Stimulated activated CD8-positive, alpha-beta memory T cell treated with anti-CD3 and anti-CD28 coated beads, Interleukin-4, amount 100 ng/mL, for 1 hour (primary cell): ENCODE data around the gene SATL1.
"Not testable (repeated sequence)": the region's sequence is repeated elsewhere in the genome, so short reads cannot be mapped to it uniquely, and the experiment has no call there.

ENCODE experiments used
- DNase-seq, 2 donors: peaks; one replicate each; pipeline ENCODE4 v3.0.0-alpha.2; 2020; ENCODE audit warnings: low read depth in 2 of 2, low spot score in 1 of 2

Gene SATL1, protein sequence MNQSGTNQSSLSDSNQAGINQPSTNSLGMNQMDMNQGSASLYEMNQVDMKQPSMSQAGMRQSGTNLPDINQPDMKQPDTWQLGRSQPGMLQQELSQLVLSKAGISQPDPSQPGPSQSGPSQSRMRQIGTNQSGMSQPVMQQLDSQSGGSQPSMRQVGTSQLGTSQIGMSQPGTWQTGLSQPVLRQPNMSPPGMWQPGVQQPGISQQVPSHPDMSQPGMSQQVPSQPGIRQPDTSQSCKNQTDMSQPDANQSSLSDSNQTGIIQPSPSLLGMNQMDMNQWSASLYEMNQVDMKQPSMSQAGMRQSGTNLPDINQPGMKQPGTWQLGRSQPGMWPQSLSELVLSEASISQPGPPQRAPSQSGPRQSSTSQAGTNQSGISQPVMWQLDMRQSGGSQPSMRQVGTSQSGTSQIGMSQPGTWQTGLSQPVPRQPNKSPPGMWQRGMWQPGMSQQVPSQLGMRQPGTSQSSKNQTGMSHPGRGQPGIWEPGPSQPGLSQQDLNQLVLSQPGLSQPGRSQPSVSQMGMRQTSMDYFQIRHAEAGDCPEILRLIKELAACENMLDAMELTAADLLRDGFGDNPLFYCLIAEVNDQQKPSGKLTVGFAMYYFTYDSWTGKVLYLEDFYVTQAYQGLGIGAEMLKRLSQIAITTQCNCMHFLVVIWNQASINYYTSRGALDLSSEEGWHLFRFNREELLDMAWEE

DNA sequence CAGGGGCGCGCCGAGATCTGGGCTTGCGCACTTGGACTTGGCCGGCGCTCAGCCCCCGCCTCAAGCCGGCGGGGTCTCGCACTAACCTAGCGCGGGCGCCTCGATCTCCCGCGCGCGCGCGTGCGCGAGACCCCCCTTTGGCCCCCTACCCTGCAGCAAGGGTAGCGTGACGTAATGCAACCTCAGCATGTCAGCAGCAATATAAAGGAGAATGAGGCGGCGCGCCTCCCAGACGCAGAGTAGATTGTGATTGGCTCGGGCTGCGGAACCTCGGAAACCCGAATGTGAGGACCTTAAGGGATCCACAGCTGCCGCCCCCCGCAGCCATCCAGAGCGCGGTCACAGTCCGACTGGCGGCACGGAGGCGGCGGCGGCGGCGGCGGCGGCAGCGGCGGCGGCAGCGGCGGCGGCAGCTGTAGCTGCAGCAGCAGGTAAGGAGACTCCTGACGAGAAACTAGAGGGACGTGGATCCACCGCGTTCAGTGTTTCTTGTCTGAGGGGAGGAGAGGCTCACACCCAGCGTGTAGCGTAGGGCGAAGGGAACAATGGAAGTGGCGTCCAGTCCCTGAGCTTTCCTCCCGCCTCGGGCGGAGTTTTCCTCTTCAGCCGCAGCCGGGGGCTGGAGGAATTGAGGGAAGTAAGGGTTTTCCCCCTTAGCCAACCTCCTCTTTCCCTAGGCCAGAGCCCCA lies at the start of gene SATL1, which contains the start of gene ZNF711:
TSS of gene SATL1 (minus strand) at position 19 of the 689 bp plus-strand sequence. CDS start 134,811 bp downstream, outside the sequence.
TSS of gene ZNF711 (plus strand) at position 231 of the 689 bp plus-strand sequence. CDS start 3,582 bp downstream, outside the sequence.
- DNase-seq: no peak

DNA sequence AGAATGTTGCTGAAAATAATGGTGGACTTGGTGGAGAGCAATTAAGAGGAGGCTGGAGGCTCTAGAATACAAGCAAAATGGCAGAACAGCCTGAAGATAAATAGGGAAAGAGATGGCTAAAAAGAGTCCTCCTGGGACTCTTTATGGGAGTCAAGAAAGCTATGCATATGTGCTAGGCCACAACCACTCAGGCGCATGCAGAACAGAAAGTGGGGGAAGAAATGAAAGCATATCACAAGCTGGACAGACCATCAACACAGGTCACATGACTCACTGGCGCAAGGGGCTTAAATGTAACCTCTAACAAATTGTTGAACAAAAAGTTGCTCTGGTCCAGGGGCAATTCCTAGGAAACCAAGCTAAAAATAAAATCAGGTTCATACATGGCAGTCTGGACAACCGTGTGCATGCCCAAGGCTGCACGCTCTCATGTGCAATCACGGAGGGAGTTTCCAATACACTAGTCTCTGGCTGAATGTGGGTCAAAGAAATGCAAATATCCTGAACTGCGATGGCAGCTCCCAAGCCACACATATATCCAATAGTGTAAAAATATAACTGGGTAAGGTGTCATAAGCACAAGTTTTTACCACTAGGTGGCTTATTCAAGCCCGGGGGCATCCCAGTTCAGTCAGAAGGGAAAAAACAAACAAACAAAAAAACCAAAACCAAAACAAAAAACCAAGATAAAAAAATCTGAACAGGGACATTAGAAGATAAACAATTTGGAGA lies 45.6 kb upstream of the SATL1 start:
- no peak for DNase-seq

DNA sequence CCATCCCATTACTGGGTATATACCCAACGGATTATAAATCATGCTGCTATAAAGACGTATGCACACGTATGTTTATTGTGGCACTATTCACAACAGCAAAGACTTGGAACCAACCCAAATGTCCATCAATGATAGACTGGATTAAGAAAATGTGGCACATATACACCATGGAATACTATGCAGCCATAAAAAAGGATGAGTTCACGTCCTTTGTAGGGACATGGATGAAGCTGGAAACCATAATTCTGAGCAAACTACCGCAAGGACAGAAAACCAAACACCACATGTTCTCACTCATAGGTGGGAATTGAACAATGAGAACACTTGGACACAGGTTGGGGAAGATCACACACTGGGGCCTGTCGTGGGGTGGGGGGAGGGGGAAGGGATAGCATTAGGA lies 41.7 kb upstream of the SATL1 start:
- DNase-seq: not testable (repeated sequence)

DNA sequence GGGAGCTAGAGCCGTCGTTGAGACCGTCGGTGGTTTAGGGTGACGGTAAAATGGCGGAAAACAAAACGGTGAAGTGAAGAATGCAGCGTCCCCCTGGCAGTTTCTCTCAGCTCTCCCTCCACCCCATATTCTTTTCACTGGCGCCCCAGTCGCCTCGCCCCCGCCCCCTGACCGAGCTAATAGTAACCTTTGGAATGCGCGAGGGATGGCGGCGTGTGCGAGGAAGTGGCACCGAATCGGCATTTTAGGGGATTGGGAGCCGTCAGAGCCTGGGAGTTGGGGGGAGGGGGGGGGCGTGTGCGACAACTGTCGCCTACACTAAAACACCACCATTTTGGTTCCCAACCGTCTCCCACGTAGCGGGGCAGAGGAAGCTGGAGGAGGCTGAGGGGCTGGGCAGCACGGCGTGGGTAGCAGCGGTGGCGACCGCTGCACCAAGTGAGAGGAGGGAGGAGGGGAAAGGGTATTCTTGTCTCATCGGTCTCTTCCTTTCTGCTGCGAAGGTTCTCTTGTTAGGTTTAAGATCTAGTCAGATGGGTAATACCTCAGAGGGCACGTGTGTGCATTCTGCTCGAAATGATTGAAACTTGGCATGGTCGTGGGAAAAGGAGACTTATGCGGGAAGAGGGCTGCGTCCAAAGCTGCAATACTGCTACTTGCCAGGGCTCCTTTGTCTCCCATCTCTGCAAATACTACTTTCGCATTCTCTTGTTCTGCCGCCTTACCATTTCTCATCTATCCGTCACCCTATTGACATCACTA lies 1.1 kb upstream of the SATL1 start:
- no peak for DNase-seq

DNA sequence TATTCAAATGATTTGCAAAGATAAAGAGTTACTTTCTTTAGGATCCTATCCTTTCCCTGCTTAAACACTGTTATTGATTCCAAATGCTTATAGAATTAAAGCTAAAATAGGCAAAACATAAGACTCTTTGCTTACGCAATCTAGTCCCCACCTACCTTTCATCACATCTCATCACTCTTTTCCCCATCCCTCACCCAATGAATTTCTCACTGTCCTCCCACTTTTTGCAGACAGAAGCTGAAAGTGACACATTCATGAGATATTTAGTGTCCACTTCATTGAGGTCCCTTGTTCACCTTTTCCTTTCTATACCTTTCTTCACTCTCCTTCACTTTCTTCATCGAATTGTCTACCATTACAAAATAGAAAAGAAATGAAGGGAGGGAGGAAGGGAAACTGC lies 424 bp downstream of the SATL1 start:
- DNase-seq: no peak

DNA sequence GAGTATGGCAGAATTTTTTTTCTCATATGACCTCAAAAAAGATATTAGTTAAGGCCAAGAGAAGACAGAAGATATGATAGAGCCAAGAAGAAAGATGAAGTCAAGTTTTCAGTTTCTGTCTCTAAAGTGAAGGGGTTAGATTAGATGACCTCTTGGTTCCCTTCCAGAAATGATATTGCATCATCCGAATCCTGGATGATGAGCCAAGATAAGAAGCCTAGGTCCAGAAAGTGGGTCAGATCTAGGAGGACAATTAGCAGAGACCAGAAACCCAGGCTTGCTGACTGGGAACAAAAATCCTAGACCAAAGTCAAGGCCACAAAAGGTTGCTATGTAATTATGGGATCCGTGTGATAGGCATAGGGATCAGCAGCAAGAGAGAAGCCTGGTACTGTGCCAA lies 20.2 kb downstream of the SATL1 start:
- DNase-seq: no peak

DNA sequence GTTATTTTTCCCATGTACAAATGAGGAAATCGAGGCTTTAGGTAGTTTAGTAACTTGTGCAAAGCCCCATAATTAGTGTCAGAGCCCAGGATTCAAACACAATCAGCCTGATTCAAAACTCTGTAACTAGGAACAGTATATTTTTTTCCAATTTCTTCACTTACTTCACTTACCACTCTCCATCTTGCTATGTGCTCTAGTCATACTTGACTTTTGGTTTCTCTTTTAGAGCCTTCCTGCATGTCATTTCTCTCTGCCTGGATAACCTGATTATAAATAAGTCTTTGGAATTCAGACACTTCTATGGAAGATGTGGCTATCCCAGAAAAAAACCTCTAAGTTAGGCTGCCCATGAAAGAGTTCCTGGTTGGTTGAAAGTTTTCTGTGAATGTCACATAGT lies 22.2 kb downstream of the SATL1 start:
- no peak for DNase-seq

DNA sequence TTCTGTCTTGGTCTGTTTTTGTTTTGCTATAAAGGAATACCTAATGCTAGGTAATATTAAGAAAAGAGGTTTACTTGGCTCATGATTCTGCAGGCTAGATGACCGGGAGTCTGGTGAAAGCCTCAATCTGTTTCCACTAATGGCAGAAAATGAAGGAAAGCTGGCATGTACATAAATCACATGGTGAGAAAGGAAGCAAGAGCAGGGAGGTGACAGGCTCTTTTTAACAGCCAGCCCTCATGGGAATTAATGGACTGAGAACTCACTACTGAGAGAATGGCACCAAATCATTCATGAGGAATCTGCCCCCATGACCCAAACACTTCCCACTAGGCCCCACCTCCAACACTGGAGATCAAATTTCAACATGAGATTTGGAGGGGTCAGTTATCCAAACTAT lies 27.6 kb downstream of the SATL1 start:
- no peak for DNase-seq

DNA sequence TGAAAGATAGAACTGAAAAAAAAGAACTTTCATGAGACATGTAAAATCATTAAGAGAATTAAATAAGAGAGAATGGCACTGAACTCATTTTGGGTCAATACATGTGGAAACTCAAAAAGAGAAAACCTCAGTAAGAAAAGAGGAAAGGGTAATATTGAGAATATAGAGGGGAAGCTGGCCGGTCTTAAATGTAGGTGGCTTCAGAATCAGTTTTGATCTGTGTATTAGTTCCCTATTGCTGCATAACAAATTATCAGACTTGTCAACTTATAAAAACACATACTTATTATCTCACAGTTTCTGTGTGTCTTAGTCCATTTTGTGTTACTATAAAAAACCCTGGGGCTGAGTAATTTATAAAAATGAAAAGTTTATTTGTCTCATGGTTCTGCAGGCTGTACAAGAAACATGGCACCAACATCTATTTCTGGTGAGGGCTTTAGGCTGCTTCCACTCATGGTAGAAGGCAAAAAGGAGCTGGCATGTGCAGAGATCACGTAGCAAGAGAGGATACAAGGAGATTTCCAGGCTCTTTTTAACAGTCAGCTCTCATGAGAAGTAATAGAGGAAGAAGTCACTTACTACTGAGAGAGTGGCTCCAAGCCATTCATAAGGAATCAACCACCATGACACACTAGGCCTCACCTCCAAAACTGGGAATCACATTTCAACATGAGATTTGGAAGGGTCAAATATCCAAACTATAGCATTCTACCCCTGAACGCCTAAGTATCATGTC lies 29.6 kb downstream of the SATL1 start:
- no peak for DNase-seq

DNA sequence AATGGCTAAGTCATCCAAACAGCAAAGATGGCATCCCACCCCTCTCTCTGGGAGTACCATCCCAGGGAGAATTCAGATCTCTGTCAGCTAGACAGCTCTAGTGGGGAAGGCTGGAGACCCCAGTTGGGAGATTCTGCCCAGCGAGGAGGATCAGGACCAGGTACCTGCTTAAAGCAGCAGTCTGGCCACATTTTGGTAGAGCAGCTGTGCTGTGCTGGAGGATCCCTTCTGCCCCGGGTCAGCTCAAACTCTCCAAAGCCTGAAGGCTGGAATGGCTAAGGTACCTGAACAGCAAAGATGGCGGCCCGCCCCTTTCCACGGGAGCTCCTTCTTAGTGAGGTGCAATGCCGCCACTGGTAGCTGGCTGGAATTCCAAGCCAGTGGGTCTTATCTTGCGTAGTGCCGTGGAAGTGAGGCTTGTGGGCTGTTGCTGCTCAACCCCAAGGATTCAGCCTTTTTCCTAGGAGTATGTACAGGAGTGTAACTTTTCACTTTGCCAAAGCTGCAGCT lies 40.1 kb downstream of the SATL1 start:
- no peak for DNase-seq

DNA sequence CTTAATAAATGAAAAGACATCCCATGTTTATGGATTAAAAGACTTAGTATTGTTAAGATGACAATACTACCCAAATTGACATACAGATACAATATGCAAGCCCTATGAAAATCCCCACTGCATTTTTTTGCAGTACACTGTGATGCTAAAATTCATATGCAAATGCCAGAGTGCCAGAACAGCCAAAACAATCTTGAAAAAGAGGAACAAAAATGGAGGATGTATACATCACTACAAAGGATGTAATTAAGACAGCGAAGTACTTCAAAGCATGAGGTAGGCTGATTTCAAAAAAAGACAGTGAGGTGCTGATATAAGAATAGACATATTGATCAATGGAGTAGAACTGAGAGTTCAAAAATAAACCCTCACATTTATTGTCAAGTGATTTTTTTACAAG lies 47.3 kb downstream of the SATL1 start:
- DNase-seq: no peak

DNA sequence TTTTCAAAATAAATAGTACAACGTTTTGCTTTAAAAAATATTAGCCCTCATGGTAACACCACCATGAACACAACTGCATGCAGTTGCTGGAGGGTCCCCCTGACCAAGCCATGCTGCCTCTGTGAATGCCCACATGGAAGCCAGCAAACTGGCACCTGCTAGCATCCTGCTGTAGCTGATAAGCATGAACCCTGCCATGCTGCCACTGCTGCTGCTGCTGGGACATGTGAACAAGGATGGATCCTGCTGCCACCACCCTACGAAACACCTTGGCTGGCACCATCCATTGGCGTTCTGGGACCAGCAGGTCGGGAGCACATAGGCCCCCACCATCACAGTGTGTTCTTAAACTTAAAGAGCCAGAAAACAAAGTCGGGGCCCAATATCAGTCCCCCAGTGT lies 83.9 kb downstream of the SATL1 start:
- no peak for DNase-seq

DNA sequence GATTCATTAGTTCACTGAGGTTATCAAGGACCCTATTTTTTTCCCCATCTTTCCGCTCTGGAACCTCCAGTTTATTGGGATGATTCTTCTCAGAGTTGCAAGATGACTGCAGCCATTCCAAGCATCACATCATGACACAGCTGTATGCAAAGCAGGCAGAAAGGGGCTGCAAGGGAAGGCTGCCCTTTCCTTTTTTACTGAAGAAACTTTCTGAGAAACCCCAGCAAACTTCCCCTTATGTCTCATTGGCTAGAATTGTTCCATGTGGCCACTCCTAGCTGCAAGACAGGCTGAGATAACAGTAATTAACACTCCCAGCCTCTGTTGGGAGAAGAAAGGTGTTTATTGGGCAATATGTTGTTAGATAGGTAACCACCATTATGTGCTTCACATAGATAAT lies 102.6 kb downstream of the SATL1 start:
- DNase-seq: no peak

DNA sequence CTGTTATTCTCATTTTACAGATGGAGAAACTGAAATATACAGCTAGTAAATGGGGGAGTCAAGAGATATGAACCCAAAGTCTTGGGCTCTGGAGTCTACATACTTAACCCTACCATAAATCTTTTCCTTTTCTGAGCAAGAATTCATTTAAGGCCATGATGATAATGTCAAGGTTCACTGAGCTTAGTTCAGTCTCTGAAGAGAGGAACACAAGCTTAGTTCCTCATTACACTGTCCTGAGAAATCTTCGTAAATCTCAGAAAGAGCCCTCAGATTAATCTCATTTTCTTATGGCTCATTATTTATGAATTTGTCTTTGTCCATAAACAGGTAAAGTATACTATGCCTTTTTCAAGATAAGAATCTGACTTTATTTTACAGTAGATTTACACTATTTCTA lies 104.2 kb downstream of the SATL1 start:
- DNase-seq: no peak

DNA sequence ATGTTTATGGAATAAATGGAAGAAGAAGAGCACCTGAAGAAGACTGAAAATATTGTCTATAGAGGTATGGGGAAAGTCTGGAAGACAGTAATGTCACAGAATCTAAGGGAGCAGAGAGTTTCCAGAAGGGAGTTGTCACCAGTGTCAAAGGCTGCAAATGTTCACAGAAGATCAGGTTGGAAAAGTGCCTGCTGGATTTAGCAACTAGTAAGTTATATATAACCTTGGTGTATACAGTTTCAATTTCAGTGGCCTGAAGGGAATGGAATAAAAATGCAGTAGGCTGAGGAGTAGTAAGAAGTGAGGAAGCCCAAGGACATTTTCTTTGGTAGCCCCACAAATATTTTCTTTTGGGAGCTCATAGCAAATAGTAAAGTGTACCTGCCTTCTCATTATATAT lies 107.2 kb downstream of the SATL1 start:
- no peak for DNase-seq

DNA sequence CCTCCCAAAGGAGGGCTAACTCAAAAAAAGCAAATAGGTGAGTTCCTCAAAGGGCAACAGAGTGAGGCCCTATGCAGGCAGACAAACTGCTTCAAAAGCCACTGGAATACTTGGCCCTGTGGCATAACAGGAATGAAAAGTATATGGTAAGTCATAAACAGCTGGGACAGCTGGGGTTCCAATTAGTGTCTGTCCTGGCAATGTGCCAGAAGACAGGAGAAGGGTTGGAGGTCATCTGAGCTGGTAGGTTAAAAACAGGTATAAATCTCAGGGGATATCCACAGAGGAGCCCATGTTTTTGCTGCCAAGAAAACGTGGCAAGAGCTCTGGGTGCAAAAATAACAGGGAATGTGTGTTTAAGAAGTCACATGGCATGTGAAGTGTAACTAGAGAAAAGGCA lies 128.3 kb downstream of the SATL1 start:
- no peak for DNase-seq

DNA sequence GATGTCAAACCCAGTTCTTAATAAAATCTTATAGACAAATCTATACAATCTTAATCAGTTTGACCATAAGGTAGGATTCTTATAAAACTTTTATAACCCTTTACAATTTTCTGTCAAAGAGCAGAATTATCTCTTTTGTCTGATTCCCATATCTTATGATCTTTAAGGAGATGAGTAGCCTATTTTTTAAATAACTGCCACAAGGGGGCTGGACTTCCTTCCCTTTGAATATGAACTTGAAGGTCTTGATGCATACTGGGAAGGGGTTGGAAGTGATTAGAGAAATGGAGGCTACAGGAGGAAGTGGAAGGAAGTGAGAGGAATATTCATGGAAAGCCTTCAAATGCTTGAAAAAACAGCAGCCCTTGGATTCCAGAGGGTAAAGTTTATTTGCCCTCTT lies 128.8 kb downstream of the SATL1 start:
- no peak for DNase-seq

DNA sequence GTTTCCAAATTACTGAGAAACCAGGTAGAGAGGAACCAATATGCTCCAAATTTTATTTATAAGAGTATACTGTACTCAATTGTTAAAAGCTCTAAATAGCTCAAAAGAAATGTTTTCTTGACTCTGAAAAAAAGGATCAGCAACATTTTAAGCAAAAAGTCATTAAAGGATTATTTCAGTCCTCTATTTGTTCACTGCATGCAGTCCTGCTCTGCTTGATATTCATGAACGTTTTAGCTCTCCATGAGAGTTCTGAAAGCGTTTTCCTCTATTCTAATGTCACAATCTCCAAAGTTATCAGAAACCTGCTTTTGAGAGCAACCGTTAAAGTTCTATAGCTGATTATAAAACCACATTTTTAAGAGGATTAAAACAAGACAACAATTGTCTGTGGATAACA lies 129.4 kb downstream of the SATL1 start:
- no peak for DNase-seq

DNA sequence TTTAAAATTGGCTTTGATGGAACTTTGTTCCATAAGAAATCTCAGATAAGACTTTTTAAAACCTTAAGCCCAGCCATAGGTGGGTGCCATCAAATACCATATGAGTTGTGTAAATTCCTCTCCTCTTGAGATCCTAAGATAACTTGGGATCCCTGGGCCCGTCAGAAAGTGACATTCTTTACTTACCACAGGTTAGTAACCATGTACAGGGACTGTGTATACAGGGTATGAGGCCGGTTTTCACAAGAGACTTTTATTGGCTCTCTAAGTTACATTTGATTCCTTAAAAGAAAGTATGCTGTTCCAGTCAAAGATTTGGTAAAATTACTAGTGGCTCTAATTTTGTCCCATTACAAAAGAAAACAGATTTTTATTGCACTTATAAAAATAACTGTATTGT lies 129.8 kb downstream of the SATL1 start:
- no peak for DNase-seq

DNA sequence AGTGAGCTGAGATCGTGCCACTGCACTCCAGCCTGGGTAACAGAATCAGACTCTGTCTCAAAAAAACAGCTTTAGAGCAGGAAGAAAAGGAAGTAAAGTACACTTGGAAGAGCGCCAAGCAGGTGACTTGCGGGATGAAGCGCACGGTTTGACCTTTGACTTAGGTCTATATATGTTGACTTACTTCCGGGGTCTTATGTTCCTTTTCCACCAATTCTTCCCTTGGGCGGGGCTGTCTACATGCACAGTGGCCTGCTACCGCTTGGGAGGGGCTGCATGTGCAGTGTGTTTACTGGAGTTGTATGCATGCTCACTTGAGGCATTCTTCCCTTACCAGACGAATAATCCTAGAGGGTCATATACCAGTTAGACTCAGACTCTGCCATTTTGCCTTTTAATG lies 131.3 kb downstream of the SATL1 start:
- no peak for DNase-seq
